Measurements from ENCODE around the gene CSNK1A1. TPM values are rescaled to one million over a fixed set of nuclear protein-coding genes. Genes with fewer than 3 reads are reported as not detected.

Gene CSNK1A1
- total and polyA plus RNA-seq, 2 of the 4 experiments (the other 2 are of a cell fraction): 140 to 419 TPM

DNA sequence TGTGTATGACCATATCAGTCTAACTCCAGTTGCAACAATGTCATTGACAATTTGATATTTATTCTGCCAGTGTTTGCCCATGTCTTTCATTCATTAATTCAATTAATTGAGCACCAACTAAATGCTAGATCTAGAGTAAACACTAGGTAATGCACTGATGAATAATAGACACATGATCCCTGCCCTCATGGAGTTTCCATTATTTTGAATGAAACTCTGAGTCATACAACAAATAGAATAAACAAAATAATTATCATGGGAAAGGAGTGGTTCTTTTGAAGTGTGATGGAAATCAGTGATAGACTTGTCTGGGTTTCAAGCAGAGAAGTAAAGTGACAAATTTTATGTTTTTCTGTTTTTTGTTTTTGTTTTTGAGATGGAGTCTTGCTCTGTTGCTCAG is 34.7 kb upstream of the CSNK1A1 start:
- Histone ChIP-seq H2BK5ac (ENCODE audit: low read depth, low read length, poor library complexity, severe bottlenecking) (no peak overlapping the region), H3K9ac (ENCODE audit: low read depth, low read length) (no peak overlapping the region), H3K27ac (ENCODE audit: insufficient read depth, low read length) (no peak overlapping the region), H3K56ac (ENCODE audit: extremely low read depth, insufficient read depth, low read length) (no peak overlapping the region), H3K4ac (ENCODE audit: low read depth, low read length) (no peak overlapping the region), H3K27me3 (ENCODE audit: control insufficient read depth, insufficient read depth, low read length) (no peaks in the 10 kb centered on the region), H4K5ac (ENCODE audit: low read depth, low read length) (no peak overlapping the region), H4K8ac (ENCODE audit: low read depth in 2 of 2, low read length in 2 of 2) (no peak overlapping the region), H4K20me1 (ENCODE audit: insufficient read depth, low read length) (no peaks in the 10 kb centered on the region), H3K9me3 (ENCODE audit: control insufficient read depth, insufficient read depth, low read length) (no peaks in the 10 kb centered on the region), H2BK20ac (ENCODE audit: low read depth, low read length) (no peak overlapping the region), H2BK120ac (ENCODE audit: low read depth, low read length) (no peak overlapping the region), H3K4me2 (ENCODE audit: low read depth, low read length) (no peak overlapping the region), H4K91ac (ENCODE audit: insufficient read depth, low read depth, low read length) (no peak overlapping the region), H2AK9ac (replicated peaks; ENCODE audit: low read depth, low read length, poor library complexity) (no peak overlapping the region), H2AFZ (replicated peaks; ENCODE audit: low read length, poor library complexity) (no peak overlapping the region), H2AK5ac (ENCODE audit: low read depth, low read length) (no peak overlapping the region), H3K18ac (ENCODE audit: low read depth, low read length) (no peak overlapping the region), H3K23ac (ENCODE audit: low read depth, low read length) (no peak overlapping the region), H3K4me3 (ENCODE audit: insufficient read depth, low read depth, low read length) (no peak overlapping the region), H2BK15ac (ENCODE audit: low read depth, low read length) (no peak overlapping the region), H3K9me1 (ENCODE audit: insufficient read depth, low read length) (peaks cover under 1% of the 10 kb centered on the region; the same call in 1 of the 2 replicates), H3K4me1 (ENCODE audit: control insufficient read depth, insufficient read depth, low read length) (peaks cover 6% of the 10 kb centered on the region), H3K79me1 (ENCODE audit: low read depth in 1 of 2, low read length in 2 of 2) (no peaks in the 10 kb centered on the region), H3K36me3 (ENCODE audit: control insufficient read depth, insufficient read depth, low read length) (no peaks in the 10 kb centered on the region), H3K14ac (replicated peaks; ENCODE audit: low read depth, low read length) (no peak overlapping the region)
- TF ChIP-seq CTCF (conservative IDR thresholded peaks at IDR 0.05; ENCODE audit: low read depth, low read length) (no peak), BHLHE40 (IDR thresholded peaks at IDR 0.05; ENCODE audit: low read depth, low read length) (no peak), MAZ (IDR thresholded peaks at IDR 0.05; ENCODE audit: borderline replicate concordance, low read depth, low read length) (no peak), NFE2L2 (IDR thresholded peaks at IDR 0.05; ENCODE audit: low read depth, low read length) (no peak), USF2 (IDR thresholded peaks at IDR 0.05; ENCODE audit: low read depth, low read length) (no peak), SMC3 (IDR thresholded peaks at IDR 0.05; ENCODE audit: low read depth, low read length) (no peak)
- in situ Hi-C loops (cut with MboI; ENCODE audit: low sequenced_read_pairs): no loop called here
- intact Hi-C loops (cut with micrococcal nuclease): no loop called here
- CTCF ChIA-PET: no interaction called here
- ATAC-seq (ENCODE audit: low read depth) (no peak), DNase-seq (no peak)
- BruUV-seq (replicated peaks): no TSS peak
- POLR2A ChIA-PET (ENCODE audit: unreplicated experiment): no interaction called here
- dilution Hi-C loops (cut with HindIII; ENCODE audit: low sequenced_read_pairs, unreplicated experiment): no loop called here
